ENCODE measurements around the gene LIMCH1.
"Not testable (repeated sequence)": the region's sequence is repeated elsewhere in the genome, so short reads cannot be mapped to it uniquely, and the experiment has no call there.

The LIMCH1 gene

GRCh38 chr4:41734371-41734770 is 196.4 kb downstream of the LIMCH1 start:
- DNase-seq (ENCODE audit: low read depth), result no peak

DNA sequence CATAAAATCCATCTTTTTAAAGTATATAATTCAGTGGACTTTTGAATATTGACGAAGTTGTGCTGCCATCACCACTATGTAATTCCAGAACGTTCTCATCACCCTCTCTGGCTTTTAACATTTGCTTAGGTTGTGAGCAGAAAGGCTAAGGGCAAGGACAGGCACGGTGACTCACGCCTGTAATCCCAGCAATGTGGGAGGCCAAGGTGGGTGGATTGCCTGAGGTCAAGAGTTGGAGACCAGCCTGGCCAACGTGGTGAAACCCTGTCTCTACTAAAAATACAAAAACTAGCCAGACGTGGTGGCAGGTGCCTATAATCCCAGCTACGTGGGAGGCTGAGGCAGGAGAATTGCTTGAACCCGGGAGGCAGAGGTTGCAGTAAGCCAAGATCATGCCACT is 199.5 kb downstream of the LIMCH1 start:
- not testable (repeated sequence) for DNase-seq (ENCODE audit: low read depth)

GRCh38 chr4:41741354-41741753 is 203.4 kb downstream of the LIMCH1 start:
- DNase-seq (ENCODE audit: low read depth), result no peak

GRCh38 chr4:41744572-41745291 is 206.8 kb downstream of the LIMCH1 start:
- no peak for DNase-seq (ENCODE audit: low read depth)

GRCh38 chr4:41745292-41746024 is 207.5 kb downstream of the LIMCH1 start:
- no peak for DNase-seq (ENCODE audit: low read depth)

- DNase-seq (ENCODE audit: low read depth), result no peak
These were observed 208.1 kb downstream of the LIMCH1 start for GRCh38 chr4:41746025-41746439.

- no peak for DNase-seq (ENCODE audit: low read depth)
These were observed 208.7 kb downstream of the LIMCH1 start for GRCh38 chr4:41746440-41747229.

DNA sequence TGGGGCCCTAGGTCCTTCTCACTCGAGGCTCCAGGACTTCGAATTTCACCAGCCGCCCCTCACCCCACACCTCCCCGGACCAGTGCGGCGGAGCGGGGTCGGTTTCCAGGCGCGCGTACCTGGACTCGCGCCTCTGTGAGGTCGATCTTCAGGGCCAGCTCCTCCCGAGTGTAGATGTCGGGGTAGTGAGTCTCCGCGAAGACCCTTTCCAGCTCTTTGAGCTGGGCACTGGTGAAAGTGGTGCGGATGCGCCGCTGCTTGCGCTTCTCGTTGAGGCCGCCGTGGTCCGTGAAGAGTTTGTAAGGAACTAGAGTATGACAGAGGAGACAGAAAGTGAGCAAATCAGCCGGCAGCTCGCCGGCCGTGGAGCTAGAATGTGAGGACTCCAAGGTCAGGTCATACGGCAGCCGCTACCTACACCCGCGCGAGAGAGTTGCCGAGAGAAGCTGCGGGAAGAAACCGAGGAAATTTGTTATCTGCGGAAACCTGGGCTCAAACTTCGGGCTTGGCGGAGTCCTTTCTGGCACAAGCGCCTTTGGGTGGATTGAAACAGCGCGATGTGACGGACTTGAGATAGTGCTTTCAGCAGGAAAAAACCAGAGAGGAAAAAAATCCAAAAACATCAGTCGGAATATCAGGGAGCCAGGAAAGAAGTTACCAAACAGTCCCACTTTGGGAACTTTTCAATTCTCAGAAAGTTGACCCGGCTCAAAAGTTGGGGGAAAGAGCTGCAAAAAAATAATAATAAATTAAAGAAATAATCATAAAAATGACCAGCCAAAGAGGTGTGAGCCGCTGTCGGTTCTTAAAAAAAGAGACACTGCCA is 209.5 kb downstream of the LIMCH1 start:
- no peak for DNase-seq (ENCODE audit: low read depth)

DNA sequence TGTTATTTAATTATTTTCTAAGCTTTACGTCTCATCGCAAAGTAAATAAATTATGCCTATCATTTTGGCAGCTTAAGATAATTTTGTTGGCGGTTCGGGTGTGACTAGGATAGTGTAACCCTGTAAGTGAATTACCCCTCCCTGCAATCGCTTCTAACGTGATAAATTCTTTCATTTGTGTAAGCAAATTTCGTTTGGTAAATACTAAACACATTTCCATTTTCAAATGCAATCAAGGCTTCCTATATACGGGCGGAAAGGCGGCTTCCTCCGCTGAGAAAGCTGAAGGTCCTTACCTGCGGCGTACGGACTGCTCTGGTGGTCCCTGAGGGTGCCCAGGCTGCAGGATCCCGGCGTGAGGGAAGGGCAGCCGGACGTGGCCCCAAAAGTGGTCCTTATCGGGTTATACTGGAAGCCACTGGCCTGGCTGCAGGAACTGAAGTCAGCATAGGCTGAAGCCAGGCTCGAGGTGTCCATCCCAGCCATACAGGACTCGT is 210.2 kb downstream of the LIMCH1 start:
- no peak for DNase-seq (ENCODE audit: low read depth)

DNA sequence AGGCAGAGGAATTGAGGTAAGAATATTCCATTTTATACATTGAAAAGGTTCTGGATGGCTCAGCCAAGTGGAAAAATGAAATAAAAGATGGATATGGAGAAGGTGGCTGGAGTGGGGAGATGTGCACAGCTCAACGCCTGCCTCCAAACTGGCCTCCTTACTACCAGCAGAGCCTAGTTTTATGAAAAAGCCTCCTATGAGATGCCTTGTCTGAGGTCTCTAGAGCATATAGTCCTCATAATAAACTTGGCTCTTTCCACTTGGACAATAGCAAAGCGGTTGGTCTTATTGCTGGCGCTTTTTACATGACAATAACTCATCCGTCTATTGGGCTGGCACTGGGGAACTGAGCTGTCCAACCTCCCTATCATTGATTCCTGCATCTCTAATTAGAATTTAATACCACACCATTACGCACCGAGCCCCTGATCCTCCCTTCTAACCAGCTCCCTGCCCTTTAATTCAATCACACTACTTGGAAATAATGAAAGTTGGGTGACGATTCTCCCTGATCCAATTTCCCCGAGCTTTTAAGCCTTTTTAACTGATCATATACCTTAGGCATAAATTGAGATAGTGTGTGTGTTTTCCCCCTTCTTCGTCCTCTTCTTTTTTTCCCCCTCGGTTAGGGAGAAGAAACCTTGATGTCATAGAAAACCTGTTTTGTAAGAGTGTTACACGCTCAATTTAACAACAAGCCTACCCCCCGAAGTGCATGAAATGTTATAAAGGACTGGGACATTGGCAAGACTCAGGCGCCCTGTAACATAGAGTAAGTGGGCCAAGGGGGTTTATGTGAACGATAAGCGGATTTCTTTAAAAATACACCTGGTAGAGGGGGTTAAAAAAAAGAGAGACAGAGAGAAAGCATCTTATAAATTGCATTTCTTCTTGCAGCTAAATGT is 210.9 kb downstream of the LIMCH1 start, which contains the start of gene PHOX2B:
PHOX2B (minus strand) TSS at position 155 of the 905 bp plus-strand sequence; CDS start at position 40, 115 bp downstream.
- no peak for DNase-seq (ENCODE audit: low read depth)

- no peak for DNase-seq (ENCODE audit: low read depth)
These were observed 211.7 kb downstream of the LIMCH1 start for GRCh38 chr4:41749631-41750039.

Measured in activated gamma-delta T cell treated with anti-CD3 and anti-CD28 coated beads, Interleukin-2, amount 50 U/mL, for 16 hours (primary cell).